Stimulated activated memory B cell treated with anti-CD40 and anti-IgM and Interleukin-4, amounts not matched to agents 10 μg/mL and 1 μg/mL and 100 μg/mL, for 72 hours (primary cell): Measurements from ENCODE around the gene ZBTB7C.

Source experiments
- ATAC-seq: fragments of 150-1000 bp; cut with Tn5 transposase; 2 replicates; pipeline ENCODE4 v1.10.0; 2021
- H3K27ac Mint-ChIP-seq: one replicate; pipeline ENCODE4 v1.8.0; 2022; ENCODE audit warnings: mild to moderate bottlenecking, mixed read lengths
- H3K27me3 Mint-ChIP-seq: one replicate; pipeline ENCODE4 v1.8.0; 2022; ENCODE audit warnings: mixed read lengths
- H3K36me3 Mint-ChIP-seq: one replicate; pipeline ENCODE4 v1.8.0; 2022; ENCODE audit warnings: mixed read lengths
- H3K4me1 Mint-ChIP-seq: one replicate; pipeline ENCODE4 v1.8.0; 2022; ENCODE audit warnings: mixed read lengths
- H3K4me3 Mint-ChIP-seq: one replicate; pipeline ENCODE4 v1.8.0; 2022; ENCODE audit warnings: mild to moderate bottlenecking, moderate library complexity, mixed read lengths
- H3K9me3 Mint-ChIP-seq: one replicate; pipeline ENCODE4 v1.8.0; 2022; ENCODE audit warnings: mixed read lengths

ZBTB7C gene

GRCh38 chr18:48126240-48126639 lies 282.9 kb downstream of the ZBTB7C start:
- H3K9me3 Mint-ChIP-seq, result no peaks in the 10 kb centered on the region
- H3K27ac Mint-ChIP-seq, result no peak overlapping the region
- H3K27me3 Mint-ChIP-seq, result peaks cover 44% of the 10 kb centered on the region
- H3K36me3 Mint-ChIP-seq, result no peaks in the 10 kb centered on the region
- no peaks in the 10 kb centered on the region for H3K4me1 Mint-ChIP-seq
- no peak overlapping the region for H3K4me3 Mint-ChIP-seq
- no peak for ATAC-seq

- H3K27me3 Mint-ChIP-seq, result peaks cover 44% of the 10 kb centered on the region
- no peak for ATAC-seq
- no peaks in the 10 kb centered on the region for H3K4me1 Mint-ChIP-seq
- no peaks in the 10 kb centered on the region for H3K9me3 Mint-ChIP-seq
- H3K36me3 Mint-ChIP-seq, result no peaks in the 10 kb centered on the region
- H3K27ac Mint-ChIP-seq, result no peak overlapping the region
- no peak overlapping the region for H3K4me3 Mint-ChIP-seq
These were observed 283.5 kb downstream of the ZBTB7C start for GRCh38 chr18:48125724-48126123.

- Mint-ChIP-seq H3K27me3 (peaks cover 44% of the 10 kb centered on the region), H3K4me1 (no peaks in the 10 kb centered on the region), H3K9me3 (no peaks in the 10 kb centered on the region), H3K36me3 (no peaks in the 10 kb centered on the region), H3K27ac (no peak overlapping the region), H3K4me3 (no peak overlapping the region)
- ATAC-seq, result no peak
These were observed 284.1 kb downstream of the ZBTB7C start for GRCh38 chr18:48124857-48125626.

GRCh38 chr18:48123941-48124340 lies 285.2 kb downstream of the ZBTB7C start:
- H3K27me3 Mint-ChIP-seq, result peaks cover 38% of the 10 kb centered on the region
- no peaks in the 10 kb centered on the region for H3K4me1 Mint-ChIP-seq
- no peak for ATAC-seq
- no peaks in the 10 kb centered on the region for H3K9me3 Mint-ChIP-seq
- H3K27ac Mint-ChIP-seq, result no peak overlapping the region
- no peak overlapping the region for H3K4me3 Mint-ChIP-seq
- no peaks in the 10 kb centered on the region for H3K36me3 Mint-ChIP-seq

- H3K27ac Mint-ChIP-seq, result no peak overlapping the region
- no peaks in the 10 kb centered on the region for H3K4me1 Mint-ChIP-seq
- H3K27me3 Mint-ChIP-seq, result peaks cover 32% of the 10 kb centered on the region
- ATAC-seq, result no peak
- no peaks in the 10 kb centered on the region for H3K36me3 Mint-ChIP-seq
- H3K4me3 Mint-ChIP-seq, result no peak overlapping the region
- H3K9me3 Mint-ChIP-seq, result no peaks in the 10 kb centered on the region
These were observed 285.9 kb downstream of the ZBTB7C start for GRCh38 chr18:48123324-48123723.

- no peaks in the 10 kb centered on the region for H3K36me3 Mint-ChIP-seq
- no peaks in the 10 kb centered on the region for H3K4me1 Mint-ChIP-seq
- no peaks in the 10 kb centered on the region for H3K9me3 Mint-ChIP-seq
- ATAC-seq, result peak; percentile 17
- no peak overlapping the region for H3K4me3 Mint-ChIP-seq
- H3K27me3 Mint-ChIP-seq, result peaks cover 27% of the 10 kb centered on the region
- H3K27ac Mint-ChIP-seq, result no peak overlapping the region
These were observed 286.4 kb downstream of the ZBTB7C start for GRCh38 chr18:48122816-48123215.

- Mint-ChIP-seq H3K27ac (no peak overlapping the region), H3K4me3 (no peak overlapping the region), H3K36me3 (no peaks in the 10 kb centered on the region), H3K9me3 (no peaks in the 10 kb centered on the region), H3K4me1 (no peaks in the 10 kb centered on the region), H3K27me3 (peaks cover 23% of the 10 kb centered on the region)
- no peak for ATAC-seq
These were observed 286.8 kb downstream of the ZBTB7C start for GRCh38 chr18:48122376-48122775.

- Mint-ChIP-seq H3K27me3 (peaks cover 18% of the 10 kb centered on the region), H3K4me1 (no peaks in the 10 kb centered on the region), H3K36me3 (no peaks in the 10 kb centered on the region), H3K4me3 (no peak overlapping the region), H3K27ac (no peak overlapping the region), H3K9me3 (no peaks in the 10 kb centered on the region)
- no peak for ATAC-seq
These were observed 287.4 kb downstream of the ZBTB7C start for GRCh38 chr18:48121752-48122151.

GRCh38 chr18:48119204-48119603 lies 290.0 kb downstream of the ZBTB7C start:
- Mint-ChIP-seq H3K4me1 (no peaks in the 10 kb centered on the region), H3K36me3 (no peaks in the 10 kb centered on the region), H3K27me3 (peaks cover 9% of the 10 kb centered on the region), H3K9me3 (no peaks in the 10 kb centered on the region), H3K4me3 (no peak overlapping the region), H3K27ac (no peak overlapping the region)
- ATAC-seq, result no peak

- Mint-ChIP-seq H3K9me3 (no peaks in the 10 kb centered on the region), H3K4me1 (no peaks in the 10 kb centered on the region), H3K27ac (no peak overlapping the region), H3K4me3 (no peak overlapping the region), H3K27me3 (peaks cover 9% of the 10 kb centered on the region), H3K36me3 (no peaks in the 10 kb centered on the region)
- no peak for ATAC-seq
These were observed 292.1 kb downstream of the ZBTB7C start for GRCh38 chr18:48116873-48117630.

GRCh38 chr18:48116017-48116416 lies 293.2 kb downstream of the ZBTB7C start:
- no peaks in the 10 kb centered on the region for H3K4me1 Mint-ChIP-seq
- no peak overlapping the region for H3K4me3 Mint-ChIP-seq
- H3K9me3 Mint-ChIP-seq, result no peaks in the 10 kb centered on the region
- no peak overlapping the region for H3K27ac Mint-ChIP-seq
- H3K36me3 Mint-ChIP-seq, result no peaks in the 10 kb centered on the region
- no peak for ATAC-seq
- peaks cover 9% of the 10 kb centered on the region for H3K27me3 Mint-ChIP-seq

- Mint-ChIP-seq H3K27ac (no peak overlapping the region), H3K36me3 (no peaks in the 10 kb centered on the region), H3K4me1 (no peaks in the 10 kb centered on the region), H3K9me3 (no peaks in the 10 kb centered on the region), H3K27me3 (peaks cover 14% of the 10 kb centered on the region), H3K4me3 (no peak overlapping the region)
- ATAC-seq, result no peak
These were observed 295.5 kb downstream of the ZBTB7C start for GRCh38 chr18:48113691-48114090.

GRCh38 chr18:48111587-48111986 lies 297.6 kb downstream of the ZBTB7C start:
- H3K4me3 Mint-ChIP-seq, result no peak overlapping the region
- no peaks in the 10 kb centered on the region for H3K4me1 Mint-ChIP-seq
- H3K27ac Mint-ChIP-seq, result no peak overlapping the region
- H3K9me3 Mint-ChIP-seq, result no peaks in the 10 kb centered on the region
- ATAC-seq, result no peak
- peaks cover 31% of the 10 kb centered on the region for H3K27me3 Mint-ChIP-seq
- H3K36me3 Mint-ChIP-seq, result no peaks in the 10 kb centered on the region

GRCh38 chr18:48110797-48111196 lies 298.4 kb downstream of the ZBTB7C start:
- H3K36me3 Mint-ChIP-seq, result no peaks in the 10 kb centered on the region
- peaks cover 34% of the 10 kb centered on the region for H3K27me3 Mint-ChIP-seq
- H3K4me1 Mint-ChIP-seq, result no peaks in the 10 kb centered on the region
- no peak for ATAC-seq
- no peak overlapping the region for H3K4me3 Mint-ChIP-seq
- H3K27ac Mint-ChIP-seq, result no peak overlapping the region
- no peaks in the 10 kb centered on the region for H3K9me3 Mint-ChIP-seq

GRCh38 chr18:48109961-48110493 lies 299.2 kb downstream of the ZBTB7C start:
- H3K4me3 Mint-ChIP-seq, result no peak overlapping the region
- no peak overlapping the region for H3K27ac Mint-ChIP-seq
- H3K4me1 Mint-ChIP-seq, result no peaks in the 10 kb centered on the region
- no peaks in the 10 kb centered on the region for H3K9me3 Mint-ChIP-seq
- no peaks in the 10 kb centered on the region for H3K36me3 Mint-ChIP-seq
- ATAC-seq, result no peak
- H3K27me3 Mint-ChIP-seq, result peaks cover 40% of the 10 kb centered on the region

GRCh38 chr18:48108136-48108535 lies 301.0 kb downstream of the ZBTB7C start:
- H3K36me3 Mint-ChIP-seq, result no peaks in the 10 kb centered on the region
- H3K4me1 Mint-ChIP-seq, result no peaks in the 10 kb centered on the region
- no peaks in the 10 kb centered on the region for H3K9me3 Mint-ChIP-seq
- H3K4me3 Mint-ChIP-seq, result no peak overlapping the region
- no peak overlapping the region for H3K27ac Mint-ChIP-seq
- H3K27me3 Mint-ChIP-seq, result peaks cover 40% of the 10 kb centered on the region
- no peak for ATAC-seq
